SK-MEL-5 (cell line): Measurements from ENCODE around the gene TM4SF4. TPM values are rescaled to one million over a fixed set of nuclear protein-coding genes. Genes with fewer than 3 reads are reported as not detected.

Experiments
- DNase-seq: peaks from one replicate; pipeline ENCODE4 v3.0.0-alpha.2; 2016; ENCODE audit warnings: low read depth, low spot score
- in situ Hi-C: cut with HindIII; loops from 2 replicates; pipeline ENCODE4 v1.10.0; 2016; ENCODE audit warnings: low sequenced_read_pairs, high pct_unique_total_duplicates, low pct_unique_long_range_greater_than_20kb
- total RNA-seq: library from RNA; depleted of rRNA; stranded (reverse); fragments of >200 nt; shearing (Covaris generic); gene quantifications from 2 replicates; pipeline ENCODE4 v1.2.3, GENCODE V29; 2014

Gene TM4SF4
- total RNA-seq, 1 experiment from 2014 or later = not detected

DNA sequence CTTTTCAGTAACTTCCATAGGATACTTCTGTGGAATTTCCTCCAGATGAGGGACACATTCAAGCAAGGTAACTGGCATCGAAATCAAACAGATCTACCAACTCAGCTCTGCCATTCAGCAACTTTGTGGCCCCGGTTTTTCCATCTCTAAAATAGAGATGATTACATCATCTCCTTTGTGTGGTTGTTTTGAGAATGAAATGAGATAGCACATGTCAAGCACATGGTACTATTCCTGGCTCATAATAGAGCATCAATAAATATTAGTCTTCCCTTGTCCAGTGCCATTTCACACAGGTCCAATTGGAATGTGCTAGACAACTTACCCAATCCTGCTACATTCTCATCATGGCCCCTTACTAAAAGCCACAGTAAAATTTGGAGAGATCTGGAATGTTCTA, 24.2 kb upstream of the TM4SF4 start:
- no peak for DNase-seq
- in situ Hi-C loops = no loop called here

DNA sequence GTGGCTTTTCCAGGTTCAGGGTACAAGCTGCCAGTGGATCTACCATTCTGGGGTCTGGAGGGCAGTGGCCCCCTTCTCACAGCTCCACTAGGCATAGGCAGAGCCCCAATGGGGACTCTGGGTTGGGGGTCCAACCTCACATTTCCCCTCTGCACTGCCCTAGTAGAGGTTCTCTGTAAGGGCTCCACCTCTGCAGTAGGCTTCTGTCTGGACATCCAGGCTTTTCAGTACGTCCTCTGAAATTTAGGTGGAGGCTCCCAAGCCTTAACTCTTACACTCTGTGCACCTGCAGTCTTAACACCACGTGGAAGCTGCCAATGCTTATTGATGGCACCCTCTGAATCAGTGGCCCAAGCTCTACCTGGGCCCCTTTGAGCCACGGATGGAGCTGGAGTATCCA, 22.5 kb upstream of the TM4SF4 start:
- in situ Hi-C loops = no loop called here
- no peak for DNase-seq

- in situ Hi-C loops = no loop called here
- no peak for DNase-seq
These were observed 21.2 kb upstream of the TM4SF4 start for GRCh38 chr3:149453140-149453805.

DNA sequence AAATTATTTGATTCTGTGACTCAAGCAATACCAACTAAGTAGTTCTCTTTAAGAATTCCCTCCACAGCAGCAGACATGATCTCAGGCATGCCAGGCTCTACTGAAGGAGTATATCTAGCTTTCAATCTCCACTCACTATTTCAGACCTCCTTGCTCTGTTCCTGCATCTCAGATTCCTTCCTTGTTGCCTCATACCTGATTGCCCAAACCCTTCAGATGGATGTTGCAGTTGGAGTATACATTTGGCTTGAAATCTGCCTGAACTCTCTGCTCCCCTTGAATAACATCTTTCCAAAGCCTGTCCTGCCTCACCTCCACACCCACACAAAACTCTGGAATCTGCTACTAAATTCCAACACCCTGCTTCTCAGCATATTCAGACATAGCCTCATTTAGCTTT, 19.8 kb upstream of the TM4SF4 start:
- DNase-seq = no peak
- in situ Hi-C loops = no loop called here

DNA sequence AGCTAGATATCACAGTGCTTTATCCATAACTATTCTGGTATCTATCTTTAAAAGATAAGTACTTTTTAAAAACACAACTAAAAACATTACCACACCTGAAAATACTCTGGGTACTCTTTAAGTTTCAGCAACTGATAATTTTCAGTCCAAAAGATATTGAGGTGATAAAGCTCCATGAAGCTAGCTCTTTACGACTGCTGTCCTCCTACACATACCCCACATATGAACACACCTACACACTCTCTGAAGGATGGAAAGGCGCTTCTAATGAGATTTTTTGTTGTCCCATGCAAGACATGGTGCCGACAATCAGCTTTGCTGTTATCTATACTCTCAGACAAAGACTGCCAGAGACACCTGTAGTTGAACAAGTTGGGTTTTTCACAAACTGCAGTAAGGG, 19.1 kb upstream of the TM4SF4 start:
- in situ Hi-C loops = no loop called here
- DNase-seq = no peak

GRCh38 chr3:149455989-149456388, 18.5 kb upstream of the TM4SF4 start:
- in situ Hi-C loops = no loop called here
- no peak for DNase-seq

DNA sequence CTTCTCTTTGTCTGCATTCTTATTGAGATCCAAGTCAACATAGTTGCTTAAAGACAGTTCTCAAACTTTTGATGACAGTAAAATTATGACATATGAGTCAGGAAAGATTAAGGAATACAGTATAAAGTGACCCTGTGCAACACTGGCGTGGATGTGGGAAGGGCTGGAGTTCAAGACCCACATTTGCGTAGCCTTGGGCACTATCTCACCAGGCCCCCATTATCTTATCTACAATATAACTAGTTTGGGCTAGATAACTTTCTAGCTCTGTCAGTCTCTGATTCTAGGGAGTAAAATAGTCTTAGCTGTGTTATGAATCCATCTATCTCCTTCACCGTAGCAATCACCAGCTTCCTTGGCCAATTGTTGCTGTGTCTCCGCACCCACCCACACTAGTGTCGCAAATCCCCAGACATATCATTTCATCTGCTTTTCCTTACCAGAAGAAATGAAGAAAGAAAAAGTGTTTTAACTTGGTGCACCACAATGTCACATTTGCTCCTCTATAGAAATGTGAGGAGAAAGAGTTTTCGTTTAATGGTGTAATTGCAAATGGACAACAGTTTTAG, 14.9 kb upstream of the TM4SF4 start:
- no peak for DNase-seq
- in situ Hi-C loops = no loop called here

GRCh38 chr3:149460117-149460516, 14.4 kb upstream of the TM4SF4 start:
- in situ Hi-C loops = no loop called here
- no peak for DNase-seq

DNA sequence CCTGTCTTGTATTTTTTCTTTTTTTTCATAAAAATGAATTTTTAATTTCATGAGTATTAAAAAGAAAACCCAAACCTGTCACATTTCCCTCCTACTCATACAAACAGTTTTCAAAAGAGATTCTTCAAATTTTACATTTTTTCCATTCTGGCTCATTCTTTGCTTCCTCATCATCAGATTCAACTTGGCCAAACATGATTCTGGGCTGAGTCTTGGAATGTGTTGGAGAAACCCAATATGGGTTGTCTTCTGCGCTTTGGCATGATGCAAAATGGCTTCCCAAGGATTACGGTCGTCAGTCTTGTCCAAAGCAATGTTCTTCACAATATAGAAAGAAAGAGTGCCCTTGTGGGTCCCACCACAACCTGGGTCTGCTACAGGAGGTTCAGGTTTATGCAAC, 12.4 kb upstream of the TM4SF4 start:
- in situ Hi-C loops = no loop called here
- DNase-seq = no peak

GRCh38 chr3:149462581-149463011, 11.9 kb upstream of the TM4SF4 start:
- no peak for DNase-seq

DNA sequence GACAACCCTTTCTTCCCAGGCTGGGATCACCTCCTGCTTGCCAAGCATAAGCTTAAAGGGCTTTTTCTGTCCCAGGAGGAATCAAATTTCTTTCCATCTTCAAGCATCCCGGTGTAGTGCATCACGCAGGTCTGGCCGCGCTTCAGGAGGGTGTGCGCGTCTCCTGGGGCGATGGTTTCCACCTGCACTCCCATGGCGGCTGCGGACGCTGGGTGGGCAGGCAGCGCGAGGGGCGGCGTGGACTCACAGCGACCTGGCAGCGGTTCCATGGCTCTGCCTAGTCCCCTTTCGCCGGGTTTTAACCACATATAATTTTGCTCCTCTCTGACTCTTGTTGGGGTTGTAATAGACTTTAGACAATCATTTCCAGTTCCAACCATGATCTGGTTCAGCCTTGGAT, 10.6 kb upstream of the TM4SF4 start:
- no peak for DNase-seq
- in situ Hi-C loops = no loop called here

More at GRCh38 chr3:149462581-149463011, 11.9 kb upstream of the TM4SF4 start:
- in situ Hi-C loops = no loop called here

DNA sequence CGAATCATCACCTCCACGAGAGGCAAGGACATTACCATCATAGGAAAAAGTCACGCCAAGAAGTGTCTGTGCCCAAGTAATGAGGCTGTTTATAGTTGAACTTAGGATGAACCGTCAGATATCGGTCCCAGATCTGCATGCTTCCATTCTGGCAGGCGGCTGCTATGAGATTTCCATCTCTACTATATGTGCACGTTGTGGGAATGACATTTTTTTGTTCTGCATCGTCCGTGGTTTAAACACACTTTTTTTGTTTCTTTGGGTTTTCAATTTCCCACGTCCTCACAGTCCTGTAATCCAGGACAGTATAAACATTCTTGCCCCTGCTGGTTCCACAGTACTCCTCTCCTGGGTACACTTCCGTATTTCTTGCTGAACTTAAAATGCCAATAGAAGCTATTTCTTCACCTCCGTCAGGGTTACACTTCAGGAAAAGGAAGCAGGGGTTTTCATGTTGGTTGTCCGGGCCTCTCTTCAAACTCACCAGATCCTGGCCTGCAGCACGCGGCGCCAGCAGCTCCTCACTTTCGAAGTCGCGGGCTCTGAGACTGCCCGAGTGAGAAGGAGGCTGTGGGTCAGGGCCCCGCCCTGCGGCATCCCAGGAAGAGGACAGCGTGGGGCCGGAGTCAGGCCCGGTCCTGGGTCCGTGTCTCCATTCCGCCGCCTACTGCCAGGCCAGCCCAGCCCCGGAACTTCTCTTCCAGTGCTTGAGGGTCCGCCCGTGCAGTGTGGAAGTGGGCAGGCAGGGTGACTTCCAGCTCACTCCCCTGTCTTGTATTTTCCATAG, 9.8 kb upstream of the TM4SF4 start:
- in situ Hi-C loops = no loop called here

DNA sequence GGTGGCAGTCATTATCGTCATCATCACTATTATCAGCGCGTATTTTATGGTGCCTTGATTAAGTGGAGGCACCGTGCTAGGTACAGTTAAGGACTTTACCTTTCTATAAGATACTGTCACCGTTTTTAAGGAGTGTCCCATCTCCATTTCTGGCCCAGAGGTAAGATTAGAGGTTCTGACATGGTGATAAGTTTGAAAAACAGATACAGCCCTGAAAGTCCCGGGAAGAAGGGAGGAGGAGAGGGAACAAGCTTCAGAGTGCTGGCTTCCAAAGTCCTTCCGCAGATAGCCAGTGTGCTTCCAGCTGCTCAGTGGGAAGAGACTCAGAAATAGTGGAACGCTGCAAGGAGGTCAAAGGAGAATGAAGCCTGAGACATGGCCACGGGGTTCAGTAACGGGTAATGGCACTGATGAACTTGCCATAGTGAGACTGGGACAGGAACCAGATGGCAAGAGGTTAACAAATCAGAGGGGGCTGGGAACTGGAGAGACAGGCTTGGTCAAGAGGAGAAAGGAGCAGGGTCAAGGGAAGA, 9.1 kb upstream of the TM4SF4 start:
- in situ Hi-C loops = no loop called here
- DNase-seq = no peak

More for the DNA sequence above, 9.8 kb upstream of the TM4SF4 start:
- no peak for DNase-seq

GRCh38 chr3:149466192-149466591, 8.3 kb upstream of the TM4SF4 start:
- no peak for DNase-seq
- in situ Hi-C loops = no loop called here

DNA sequence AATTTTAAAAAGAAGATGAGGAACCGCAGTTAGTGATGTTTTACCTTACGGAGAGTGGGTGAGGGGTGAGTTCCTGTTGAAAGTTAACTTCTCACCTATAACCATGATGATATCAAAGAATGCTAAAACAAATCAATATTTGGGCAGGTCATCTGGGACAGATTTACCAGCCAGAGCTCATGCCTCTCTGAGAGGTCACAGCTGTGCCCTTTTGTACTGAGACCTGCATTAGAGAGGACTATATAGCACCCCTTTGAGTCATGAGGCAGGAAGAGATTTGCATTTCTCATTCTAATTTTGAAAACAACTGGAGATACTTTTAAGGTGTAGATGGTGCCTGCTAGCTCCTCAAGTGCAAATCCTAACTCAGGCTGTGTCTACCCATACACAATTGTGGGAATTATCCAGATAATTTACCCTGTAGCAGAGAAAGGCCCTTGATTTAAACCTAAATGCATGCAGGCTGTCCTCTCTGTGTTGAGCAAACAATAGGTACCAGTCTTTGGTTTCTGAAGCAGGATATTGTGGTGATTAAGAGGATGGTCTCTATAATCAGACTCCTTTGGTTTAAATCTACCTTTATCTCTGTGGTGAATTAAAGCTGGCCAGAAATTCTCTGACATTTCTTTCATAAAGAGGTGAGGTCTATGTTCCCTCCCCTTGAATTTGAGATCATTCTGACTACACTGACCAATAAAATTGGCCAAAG, 5.8 kb upstream of the TM4SF4 start:
- DNase-seq = no peak
- in situ Hi-C loops = no loop called here

DNA sequence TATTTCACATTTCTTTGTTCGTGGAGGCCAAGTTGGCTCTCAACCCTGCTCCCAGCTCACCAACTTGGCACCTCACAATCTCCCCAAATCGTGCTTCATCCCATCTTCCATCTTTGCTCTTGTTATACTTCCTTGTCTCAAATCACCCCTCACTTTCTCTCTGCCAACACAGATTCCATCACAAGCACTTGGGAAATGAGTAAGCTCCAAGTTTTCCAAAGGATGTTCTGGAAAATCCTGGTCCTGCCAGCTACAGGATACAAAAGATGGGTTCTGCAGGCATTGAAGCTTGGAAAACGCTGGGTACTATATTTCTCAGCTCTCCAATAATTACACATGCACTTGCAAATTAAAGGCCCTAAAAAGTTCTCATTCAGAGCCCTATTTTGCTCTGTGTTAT, 4.1 kb upstream of the TM4SF4 start:
- no peak for DNase-seq
- in situ Hi-C loops = no loop called here

DNA sequence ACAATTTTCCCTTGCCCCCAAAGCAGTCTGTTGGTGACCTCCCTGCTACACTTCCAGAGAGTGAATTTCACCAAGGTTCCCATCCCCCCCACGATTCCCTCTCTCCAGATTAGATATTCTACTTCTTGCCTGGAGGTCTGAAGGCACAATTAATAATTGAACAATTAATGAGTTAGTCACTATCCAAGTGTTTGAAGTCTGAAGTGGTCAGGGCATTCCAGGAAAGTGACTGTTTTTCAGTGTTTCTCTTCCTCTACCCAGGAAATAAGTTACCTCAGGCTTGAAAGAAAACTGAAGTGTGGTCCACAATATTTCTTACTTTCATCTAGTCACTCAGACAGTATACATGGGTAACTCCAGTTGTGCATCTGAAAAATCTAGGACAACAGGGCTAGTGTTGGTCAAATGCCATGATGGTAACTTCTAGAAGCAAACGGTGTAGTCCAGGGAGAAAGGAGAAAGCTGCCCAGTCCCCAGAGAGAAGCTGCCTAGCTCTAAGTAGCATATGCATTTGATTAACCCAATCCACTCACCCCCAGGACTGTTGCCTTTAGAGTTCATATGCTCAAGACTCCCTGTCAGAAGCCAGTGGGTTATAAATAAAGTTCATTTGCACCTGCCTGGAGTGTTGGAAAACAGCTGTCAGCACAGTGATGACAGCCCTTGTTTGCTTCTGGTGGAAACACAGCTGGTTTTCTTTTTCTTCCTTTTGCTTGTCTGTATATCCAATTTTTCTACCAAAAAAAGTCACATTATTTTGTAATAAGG, 2.3 kb upstream of the TM4SF4 start:
- in situ Hi-C loops = no loop called here
- no peak for DNase-seq
